ENCODE data around the gene MYEOV. TPM values are rescaled to one million over a fixed set of nuclear protein-coding genes. Genes with fewer than 3 reads are reported as not detected.

MYEOV gene
- total RNA-seq, 2 donors from 2014 or later, result 4.5 to 8.2 TPM

DNA sequence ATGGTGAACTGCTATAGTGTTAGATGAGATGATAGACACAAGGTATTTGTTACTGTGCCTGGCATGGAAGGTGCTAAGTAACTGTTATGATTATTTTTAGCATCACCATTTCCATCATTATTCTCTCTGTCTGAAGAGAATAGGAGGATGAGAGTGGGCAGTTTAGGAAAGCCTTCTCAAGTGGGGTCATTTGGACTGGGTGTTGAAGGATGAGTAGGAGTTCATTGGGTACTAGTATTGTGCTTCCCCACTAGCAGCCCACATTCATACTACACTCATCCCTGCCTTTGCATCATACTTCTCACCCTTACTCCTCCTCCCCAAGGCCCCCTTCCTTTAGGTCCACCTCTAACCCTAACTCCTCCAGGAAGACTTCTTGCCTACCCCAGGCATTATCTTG lies 20.6 kb downstream of the MYEOV start:
- Histone ChIP-seq H3K4me1 (no peaks in the 10 kb centered on the region), H3K27me3 (no peaks in the 10 kb centered on the region), H3K9me3 (no peaks in the 10 kb centered on the region), H3K4me3 (no peak overlapping the region), H3K9ac (ENCODE audit: low read depth in 2 of 2, low read length in 2 of 2) (no peak overlapping the region), H3K27ac (no peak overlapping the region), H3K36me3 (no peaks in the 10 kb centered on the region)
- DNase-seq, result no peak
- TF ChIP-seq, protein P1, sequence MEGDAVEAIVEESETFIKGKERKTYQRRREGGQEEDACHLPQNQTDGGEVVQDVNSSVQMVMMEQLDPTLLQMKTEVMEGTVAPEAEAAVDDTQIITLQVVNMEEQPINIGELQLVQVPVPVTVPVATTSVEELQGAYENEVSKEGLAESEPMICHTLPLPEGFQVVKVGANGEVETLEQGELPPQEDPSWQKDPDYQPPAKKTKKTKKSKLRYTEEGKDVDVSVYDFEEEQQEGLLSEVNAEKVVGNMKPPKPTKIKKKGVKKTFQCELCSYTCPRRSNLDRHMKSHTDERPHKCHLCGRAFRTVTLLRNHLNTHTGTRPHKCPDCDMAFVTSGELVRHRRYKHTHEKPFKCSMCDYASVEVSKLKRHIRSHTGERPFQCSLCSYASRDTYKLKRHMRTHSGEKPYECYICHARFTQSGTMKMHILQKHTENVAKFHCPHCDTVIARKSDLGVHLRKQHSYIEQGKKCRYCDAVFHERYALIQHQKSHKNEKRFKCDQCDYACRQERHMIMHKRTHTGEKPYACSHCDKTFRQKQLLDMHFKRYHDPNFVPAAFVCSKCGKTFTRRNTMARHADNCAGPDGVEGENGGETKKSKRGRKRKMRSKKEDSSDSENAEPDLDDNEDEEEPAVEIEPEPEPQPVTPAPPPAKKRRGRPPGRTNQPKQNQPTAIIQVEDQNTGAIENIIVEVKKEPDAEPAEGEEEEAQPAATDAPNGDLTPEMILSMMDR (IDR thresholded peaks at IDR 0.05), result no peak
- intact Hi-C loops (cut with DNase I), result no loop called here

DNA sequence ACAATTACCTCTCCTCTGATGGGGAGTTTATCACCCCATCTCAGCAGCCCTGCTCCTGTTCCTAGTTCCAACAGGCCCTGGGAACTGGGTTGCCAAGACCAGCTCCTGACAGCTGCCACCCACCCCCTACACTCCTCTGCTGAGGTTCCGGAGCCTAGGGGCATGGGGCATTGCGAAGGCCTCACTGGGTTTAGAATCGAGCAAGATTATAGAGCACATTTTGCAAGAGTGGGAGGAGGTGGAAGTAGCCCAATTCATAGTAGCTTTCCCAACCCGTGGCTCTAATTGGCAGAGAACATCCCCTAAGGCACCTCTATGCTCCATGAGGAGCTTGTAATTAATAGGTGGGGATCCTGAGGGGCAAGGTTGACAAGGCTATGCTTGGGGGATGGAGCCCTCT lies 23.0 kb downstream of the MYEOV start:
- Histone ChIP-seq H3K27me3 (no peaks in the 10 kb centered on the region), H3K36me3 (no peaks in the 10 kb centered on the region), H3K9me3 (no peaks in the 10 kb centered on the region), H3K4me1 (no peaks in the 10 kb centered on the region), H3K27ac (no peak overlapping the region), H3K9ac (ENCODE audit: low read depth in 2 of 2, low read length in 2 of 2) (no peak overlapping the region), H3K4me3 (no peak overlapping the region)
- no peak for DNase-seq
- intact Hi-C loops (cut with DNase I), result no loop called here
- TF ChIP-seq, protein P1 (IDR thresholded peaks at IDR 0.05), result no peak

DNA sequence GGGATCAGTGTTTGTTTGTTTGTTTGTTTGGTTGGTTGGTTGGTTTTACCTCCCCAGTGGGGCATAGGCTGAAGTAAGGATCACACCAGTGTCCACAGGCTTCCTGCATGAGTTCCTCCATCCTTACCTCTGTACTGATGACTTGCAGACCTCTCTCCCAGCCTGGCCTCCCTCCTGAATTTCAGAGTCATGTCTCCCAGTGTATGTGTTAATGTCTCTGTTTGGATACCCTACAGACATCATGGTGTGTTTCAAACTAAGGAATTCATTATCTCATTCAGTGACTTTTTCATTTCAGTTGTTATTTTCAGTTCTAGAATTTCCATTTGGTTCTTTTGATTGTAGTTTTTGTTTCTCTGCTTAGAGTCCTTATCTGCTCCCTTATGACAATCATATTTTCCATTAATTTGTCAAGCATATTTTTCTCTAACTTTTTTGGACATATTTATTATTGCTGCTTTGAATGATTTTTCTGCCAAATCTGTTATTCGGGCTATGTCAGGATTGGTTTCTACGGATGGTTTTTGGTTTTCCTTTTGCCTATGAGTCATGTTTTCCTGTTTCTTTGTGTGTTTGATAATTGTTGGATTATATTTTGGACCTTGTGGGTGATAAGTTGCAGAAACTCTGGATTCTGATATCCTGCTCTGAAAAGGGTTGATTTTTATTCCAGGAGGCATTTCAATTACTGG lies 23.6 kb downstream of the MYEOV start:
- H3K9me3 ChIP-seq, result no peaks in the 10 kb centered on the region
- DNase-seq, result no peak
- no peak overlapping the region for H3K4me3 ChIP-seq
- H3K9ac ChIP-seq (ENCODE audit: low read depth in 2 of 2, low read length in 2 of 2), result no peak overlapping the region
- TF ChIP-seq, protein P1 (IDR thresholded peaks at IDR 0.05), result no peak
- H3K27ac ChIP-seq, result no peak overlapping the region
- no peaks in the 10 kb centered on the region for H3K36me3 ChIP-seq
- no peaks in the 10 kb centered on the region for H3K27me3 ChIP-seq
- intact Hi-C loops (cut with DNase I), result no loop called here
- H3K4me1 ChIP-seq, result no peaks in the 10 kb centered on the region

DNA sequence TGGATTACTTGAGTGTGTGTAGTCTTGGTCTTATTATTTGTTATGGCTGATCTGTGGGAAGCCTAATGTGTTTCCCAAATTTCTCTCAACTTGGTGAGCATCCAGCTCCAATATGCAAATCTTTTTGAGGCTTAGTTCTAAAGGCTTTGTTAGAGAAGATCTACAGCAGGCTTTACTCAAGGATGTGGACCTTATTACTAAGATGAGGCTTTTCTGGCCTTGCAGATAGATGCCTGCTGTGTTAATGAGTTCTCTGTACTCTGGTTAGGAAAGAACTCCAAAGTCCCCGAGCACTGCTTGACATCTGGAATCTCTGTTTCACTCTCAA lies 24.1 kb downstream of the MYEOV start:
- no peaks in the 10 kb centered on the region for H3K9me3 ChIP-seq
- no peaks in the 10 kb centered on the region for H3K4me1 ChIP-seq
- H3K9ac ChIP-seq (ENCODE audit: low read depth in 2 of 2, low read length in 2 of 2), result no peak overlapping the region
- no peak for DNase-seq
- no peak overlapping the region for H3K27ac ChIP-seq
- no peak overlapping the region for H3K4me3 ChIP-seq
- H3K27me3 ChIP-seq, result no peaks in the 10 kb centered on the region
- no peaks in the 10 kb centered on the region for H3K36me3 ChIP-seq
- TF ChIP-seq, protein P1 (IDR thresholded peaks at IDR 0.05), result no peak
- intact Hi-C loops (cut with DNase I), result no loop called here

DNA sequence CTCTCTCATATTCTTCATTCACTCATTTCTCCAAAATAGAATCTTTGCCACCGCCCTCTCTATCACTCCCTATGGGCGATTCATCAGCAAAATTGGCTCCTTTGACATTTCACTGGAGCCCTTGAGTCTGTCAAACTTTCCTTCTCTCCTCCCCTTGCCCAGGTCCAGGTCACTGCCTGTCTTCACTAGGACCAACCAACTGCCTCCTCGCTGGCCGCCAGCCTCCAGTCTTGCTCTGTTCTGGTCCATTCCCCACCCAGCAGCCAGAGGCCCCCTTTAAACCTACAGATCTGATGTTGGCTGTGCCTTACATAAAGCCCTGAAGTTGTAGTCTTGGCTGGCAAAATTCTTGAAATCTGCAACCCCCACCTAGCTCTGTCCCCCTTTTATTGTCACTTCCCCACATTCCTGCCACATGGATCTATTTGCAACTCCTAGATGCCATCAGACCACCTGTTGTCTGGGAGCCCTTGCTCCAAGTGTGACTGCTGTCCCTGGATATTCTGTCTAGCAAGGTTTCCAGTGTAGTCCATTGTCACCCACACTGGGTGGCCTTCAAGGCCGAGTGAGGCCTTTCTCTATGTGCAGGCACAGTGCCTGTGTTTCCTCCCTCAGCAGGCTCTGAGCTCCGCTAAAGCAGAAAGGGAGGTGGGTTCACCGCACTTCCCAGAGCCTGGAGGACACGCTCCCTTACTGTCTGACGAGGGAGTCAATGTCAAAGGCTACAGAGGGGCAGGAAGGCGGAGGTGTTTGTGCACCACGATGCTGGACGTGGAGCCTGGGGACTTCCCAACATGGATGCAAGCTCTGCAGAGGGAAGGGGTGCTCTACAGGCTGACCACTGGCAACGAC lies 25.5 kb downstream of the MYEOV start:
- no peak for DNase-seq
- Histone ChIP-seq H3K27me3 (no peaks in the 10 kb centered on the region), H3K9ac (ENCODE audit: low read depth in 2 of 2, low read length in 2 of 2) (no peak overlapping the region), H3K4me1 (no peaks in the 10 kb centered on the region), H3K27ac (no peak overlapping the region), H3K9me3 (no peaks in the 10 kb centered on the region), H3K4me3 (no peak overlapping the region), H3K36me3 (no peaks in the 10 kb centered on the region)
- intact Hi-C loops (cut with DNase I), result no loop called here
- TF ChIP-seq, protein P1 (IDR thresholded peaks at IDR 0.05), result no peak
